Thyroid gland (tissue), 4 donors: ENCODE measurements around the gene ERC1. TPM values are rescaled to one million over a fixed set of nuclear protein-coding genes. Genes with fewer than 3 reads are reported as not detected.

Experiments used
- DNase-seq, 2 donors: peaks; one replicate each; pipeline ENCODE4 v3.0.0-alpha.2; 2019
- H3K27ac ChIP-seq, 3 donors: fragments of 200-600 bp; sonication (generic); 1 replicate in 2 of 3; 2 replicates in 1 of 3; pipeline ENCODE4 v1.5.1; 2016 to 2019; ENCODE audit warnings: mild to moderate bottlenecking in 1 of 3, moderate library complexity in 1 of 3
- H3K27me3 ChIP-seq: fragments of 200-600 bp; sonication (generic); one replicate; pipeline ENCODE4 v1.5.1; 2019
- H3K36me3 ChIP-seq, 2 donors: fragments of 200-600 bp; sonication (generic); one replicate each; pipeline ENCODE4 v1.5.1; 2016 to 2019
- H3K4me1 ChIP-seq, 2 donors: fragments of 200-600 bp; sonication (generic); one replicate each; pipeline ENCODE4 v1.5.1; 2017 to 2019
- H3K4me3 ChIP-seq, 3 donors: fragments of 200-600 bp; sonication (generic); replicated peaks in 1 of 3; 1 replicate in 2 of 3; 2 replicates in 1 of 3; pipeline ENCODE4 v1.5.1; 2016; ENCODE audit warnings: mild to moderate bottlenecking in 1 of 3
- H3K9me3 ChIP-seq: fragments of 200-600 bp; sonication (generic); one replicate; pipeline ENCODE4 v1.5.1; 2017
- CTCF ChIP-seq, 6 experiments: fragments of 200-600 bp in 3 of 6; fragments of 450-650 bp in 3 of 6; sonication (generic) in 3 of 6; IDR thresholded peaks; one replicate each; pipeline ENCODE4 v1.5.1; 2016 to 2019; ENCODE audit warnings: antibody characterized with exemption in 6 of 6, mild to moderate bottlenecking in 2 of 6, inconsistent platforms in 1 of 6, moderate library complexity in 1 of 6
- POLR2A ChIP-seq, 2 donors: fragments of 450-650 bp; IDR thresholded peaks; one replicate each; pipeline ENCODE4 v1.6.1; 2017; ENCODE audit warnings: antibody characterized with exemption in 2 of 2, mild to moderate bottlenecking in 2 of 2, moderate library complexity in 1 of 2
- WGBS, 2 donors: methylation state at CpG; one replicate each; pipeline ENCODE4 v1.1.5; 2017; 5-methylcytosine and 5-hydroxymethylcytosine counted together
- intact Hi-C: fragments of 100-400 bp; cut with DNase I; formaldehyde crosslinking; loops from one replicate; pipeline ENCODE4 v1.15.1; 2023
- total RNA-seq, 4 donors: library from RNA; depleted of rRNA; stranded (reverse); fragments of >200 nt; gene quantifications; one replicate each; pipeline ENCODE4 v1.2.3, GENCODE V29; 2016

ERC1 gene
- total RNA-seq, 4 donors from 2014 or later = 39.8 to 84.2 (median 75.8) TPM

- H3K4me1 ChIP-seq = no peaks in the 10 kb centered on the region
- H3K27ac ChIP-seq = no peak overlapping the region
- no peak overlapping the region for H3K4me3 ChIP-seq
- no peaks in the 10 kb centered on the region for H3K9me3 ChIP-seq
- intact Hi-C loops = no loop called here
- no peak for DNase-seq
- no peaks in the 10 kb centered on the region for H3K36me3 ChIP-seq
- no peaks in the 10 kb centered on the region for H3K27me3 ChIP-seq
- TF ChIP-seq POLR2A (IDR thresholded peaks at IDR 0.05) = no peak
- TF ChIP-seq CTCF (IDR thresholded peaks at IDR 0.05) = no peak
These were observed 356.3 kb downstream of the ERC1 start for GRCh38 chr12:1347294-1347693.

- Histone ChIP-seq H3K27me3 (no peaks in the 10 kb centered on the region), H3K4me1 (no peaks in the 10 kb centered on the region), H3K27ac (no peak overlapping the region), H3K9me3 (no peaks in the 10 kb centered on the region), H3K36me3 (no peaks in the 10 kb centered on the region), H3K4me3 (no peak overlapping the region)
- no peak for TF ChIP-seq POLR2A (IDR thresholded peaks at IDR 0.05)
- no peak for TF ChIP-seq CTCF (IDR thresholded peaks at IDR 0.05)
- intact Hi-C loops = no loop called here
- 91 to 94% methylated on average over 6 of the region's 6 CpGs for WGBS, 2 donors
- no peak for DNase-seq
These were observed 357.6 kb downstream of the ERC1 start for GRCh38 chr12:1348606-1349005.

DNA sequence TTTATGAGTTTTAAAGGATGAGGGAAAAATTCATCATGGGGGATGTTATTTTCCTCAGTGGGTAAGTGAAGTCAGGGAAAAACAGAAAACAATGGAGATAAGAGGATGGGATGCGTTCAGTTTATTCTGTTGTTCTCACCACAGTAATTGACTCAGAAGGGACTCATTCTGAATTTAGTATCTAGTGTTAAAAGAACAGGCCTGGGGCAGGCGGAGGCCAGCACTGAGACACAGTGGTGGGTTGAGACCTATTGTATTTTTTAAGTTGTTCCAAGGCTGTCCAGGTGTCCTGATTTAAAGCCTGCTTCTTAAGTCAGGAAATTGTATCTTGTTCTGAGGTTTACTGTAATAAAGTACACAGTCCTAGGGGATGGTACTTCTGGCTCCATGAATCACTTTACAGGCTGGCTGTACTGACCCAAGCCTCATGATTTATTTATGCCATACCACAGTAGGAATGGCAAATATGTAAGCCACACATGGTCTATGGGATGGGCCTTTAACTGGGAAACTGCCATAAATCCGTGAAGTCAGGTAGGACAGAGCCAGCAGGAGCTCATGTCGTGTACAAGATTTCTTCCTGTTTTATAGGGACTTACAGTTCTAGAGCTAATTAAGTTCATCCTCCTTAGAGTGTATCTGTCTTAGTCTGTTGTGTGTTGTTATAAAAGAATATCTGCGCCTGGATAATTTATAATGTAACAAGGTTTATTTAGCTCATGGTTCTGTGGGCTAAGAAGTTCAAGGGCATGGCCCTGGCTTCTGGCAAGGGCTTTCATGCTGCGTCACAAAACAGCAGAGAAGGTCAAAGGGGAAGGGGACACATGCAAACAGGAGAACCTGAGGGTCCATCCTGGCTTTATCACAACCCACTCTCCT, 359.3 kb downstream of the ERC1 start:
- no peak for TF ChIP-seq CTCF (IDR thresholded peaks at IDR 0.05)
- TF ChIP-seq POLR2A (IDR thresholded peaks at IDR 0.05) = no peak
- Histone ChIP-seq H3K36me3 (no peaks in the 10 kb centered on the region), H3K9me3 (no peaks in the 10 kb centered on the region), H3K27ac (no peak overlapping the region), H3K4me3 (no peak overlapping the region), H3K27me3 (no peaks in the 10 kb centered on the region), H3K4me1 (no peaks in the 10 kb centered on the region)
- intact Hi-C loops = no loop called here
- no peak for DNase-seq
- WGBS, 2 donors = 75 to 91% methylated on average over 6 of the region's 6 CpGs

DNA sequence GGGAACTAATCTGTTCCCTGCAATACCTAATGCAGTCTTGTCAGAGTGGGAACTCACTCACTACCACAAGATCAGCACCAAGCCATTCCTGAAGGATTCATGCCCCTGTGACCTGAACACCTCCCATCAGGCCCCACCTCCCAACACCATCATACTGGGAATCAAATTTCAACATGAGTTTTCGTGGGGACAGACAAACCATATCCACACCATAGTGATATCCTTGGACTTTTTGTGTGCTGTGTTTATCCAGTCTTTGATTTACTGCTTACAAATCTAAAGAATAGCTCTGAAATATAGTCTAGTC, 359.9 kb downstream of the ERC1 start:
- Histone ChIP-seq H3K27me3 (no peaks in the 10 kb centered on the region), H3K27ac (no peak overlapping the region), H3K36me3 (no peaks in the 10 kb centered on the region), H3K4me1 (no peaks in the 10 kb centered on the region), H3K4me3 (no peak overlapping the region), H3K9me3 (no peaks in the 10 kb centered on the region)
- WGBS, 2 donors = 86 to 100% methylated on average over 1 of the region's 1 CpG
- no peak for TF ChIP-seq POLR2A (IDR thresholded peaks at IDR 0.05)
- TF ChIP-seq CTCF (IDR thresholded peaks at IDR 0.05) = no peak
- intact Hi-C loops = no loop called here
- no peak for DNase-seq

DNA sequence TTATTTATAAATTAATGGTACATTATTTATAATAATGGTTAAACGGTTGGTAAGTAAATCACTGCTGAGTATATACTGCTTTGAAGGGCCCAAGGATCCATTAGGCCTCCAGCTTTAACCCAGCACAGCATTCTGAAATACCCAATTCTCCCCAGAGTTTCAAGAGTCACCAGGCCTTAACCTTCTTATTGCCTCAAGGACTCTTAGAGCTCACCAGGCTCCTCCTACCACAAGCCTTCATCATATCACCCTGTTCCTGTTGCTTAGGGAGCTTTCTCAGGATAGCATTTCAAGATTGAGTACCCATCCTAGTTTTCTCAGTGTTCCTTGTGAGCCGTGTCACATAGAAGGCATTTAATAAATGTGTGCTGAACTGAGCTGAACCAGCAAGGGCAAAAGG, 360.9 kb downstream of the ERC1 start:
- TF ChIP-seq CTCF (IDR thresholded peaks at IDR 0.05) = no peak
- no peak for TF ChIP-seq POLR2A (IDR thresholded peaks at IDR 0.05)
- Histone ChIP-seq H3K27ac (no peak overlapping the region), H3K27me3 (no peaks in the 10 kb centered on the region), H3K9me3 (no peaks in the 10 kb centered on the region), H3K4me3 (no peak overlapping the region), H3K4me1 (no peaks in the 10 kb centered on the region), H3K36me3 (no peaks in the 10 kb centered on the region)
- 91 to 96% methylated on average over 2 of the region's 2 CpGs for WGBS, 2 donors
- no peak for DNase-seq
- intact Hi-C loops = no loop called here
